Adrenal gland (tissue), 5 donors: ENCODE measurements around the gene ACVRL1.

Experiments used
- CTCF ChIP-seq, 6 experiments: fragments of 450-650 bp in 4 of 6; fragments of 200-600 bp in 2 of 6; sonication (generic) in 1 of 6; IDR thresholded peaks; 1 replicate in 5 of 6; 2 replicates in 1 of 6; pipeline versions ENCODE4 v1.5.1 to v1.8.0; 2016 to 2021; ENCODE audit warnings: antibody characterized with exemption in 6 of 6, mild to moderate bottlenecking in 2 of 6, moderate library complexity in 1 of 6
- POLR2A ChIP-seq, 2 donors: fragments of 450-650 bp; IDR thresholded peaks; one replicate each; pipeline ENCODE4 v1.6.1; 2017; ENCODE audit warnings: antibody characterized with exemption in 2 of 2, mild to moderate bottlenecking in 2 of 2, moderate library complexity in 1 of 2
- donor health status: DM: no; HTN: no; CAD: no.

GRCh38 chr12:51886021-51886710, 21.1 kb upstream of the ACVRL1 start:
- TF ChIP-seq CTCF (IDR thresholded peaks at IDR 0.05): no peak
- TF ChIP-seq POLR2A (IDR thresholded peaks at IDR 0.05): no peak
